ENCODE results near the gene APOL4. TPM values are rescaled to one million over a fixed set of nuclear protein-coding genes. Genes with fewer than 3 reads are reported as not detected.
A peak's percentile ranks its signal among the peaks of the same experiment; 100 is the strongest.
"Not testable (repeated sequence)": the region's sequence is repeated elsewhere in the genome, so short reads cannot be mapped to it uniquely, and the experiment has no call there.

APOL4 gene
- total and polyA plus RNA-seq, 7 donors = 1.2 to 14.0 (median 4.8) TPM

- H3K27ac ChIP-seq = peak overlapping the region in 3 of 4 donors; percentile 12 to 25 (median 25)
- no peak for DNase-seq
- 61 to 78% methylated on average over 6 of the region's 6 CpGs for WGBS, 2 donors
Measured at GRCh38 chr22:36162127-36163034, 39.2 kb downstream of the APOL4 start.

GRCh38 chr22:36161793-36162126 is 39.8 kb downstream of the APOL4 start:
- H3K27me3 ChIP-seq; intact Hi-C loops (cut with DNase I); DNase-seq; H3K9me3 ChIP-seq; H3K36me3 ChIP-seq; H3K4me3 ChIP-seq: not testable (repeated sequence)
- 63 to 70% methylated on average over 5 of the region's 5 CpGs for WGBS, 2 donors
- H3K4me1 ChIP-seq = peaks cover 0 to 36% (median 26%) of the 10 kb centered on the region in 4 donors
- peak overlapping the region in 3 of 4 donors; percentile 12 to 89 (median 25) for H3K27ac ChIP-seq

More at GRCh38 chr22:36162127-36163034, 39.2 kb downstream of the APOL4 start:
- Histone ChIP-seq H3K36me3 (no peaks in the 10 kb centered on the region), H3K4me3 (no peak overlapping the region), H3K4me1 (peaks cover 0 to 32% (median 21%) of the 10 kb centered on the region in 4 donors), H3K9me3 (no peaks in the 10 kb centered on the region), H3K27me3 (no peaks in the 10 kb centered on the region)
- TF ChIP-seq POLR2AphosphoS5 (IDR thresholded peaks at IDR 0.05) = no peak
- no peak for TF ChIP-seq EP300 (IDR thresholded peaks at IDR 0.05)
- TF ChIP-seq CTCF (IDR thresholded peaks at IDR 0.05) = no peak
- TF ChIP-seq POLR2A (IDR thresholded peaks at IDR 0.05) = no peak
- intact Hi-C loops (cut with DNase I) = no loop called here

DNA sequence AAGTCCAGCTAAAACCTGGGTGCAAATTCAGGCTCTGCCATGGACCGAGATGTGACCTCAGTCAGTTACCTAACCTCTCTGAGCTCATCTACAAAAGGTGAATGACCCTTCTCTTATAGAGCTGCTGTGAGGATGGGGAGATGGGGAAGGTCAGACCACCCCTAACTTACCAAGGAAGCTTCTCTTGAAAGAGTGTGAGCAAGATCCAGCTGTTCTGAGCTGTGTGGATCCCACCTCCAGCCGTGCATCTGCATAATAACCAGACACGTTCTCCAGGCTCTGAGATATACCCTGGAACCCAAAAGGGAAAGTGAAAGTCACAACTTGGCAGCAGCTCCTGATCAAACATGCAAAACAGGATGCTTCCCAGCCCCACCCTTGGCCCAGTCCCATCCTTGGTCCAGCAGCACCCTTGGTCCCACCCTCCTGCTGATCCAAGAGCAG is 41.1 kb downstream of the APOL4 start, which contains the start of gene APOL3:
TSS of gene APOL3 (minus strand) at position 257 of the 444 bp plus-strand sequence. CDS start 11,700 bp downstream, outside the sequence.
- H3K4me1 ChIP-seq = peaks cover 0 to 48% (median 38%) of the 10 kb centered on the region in 4 donors
- WGBS, 2 donors = 12 to 16% methylated on average over 3 of the region's 3 CpGs
- DNase-seq = peak; percentile 90
- TF ChIP-seq POLR2A (IDR thresholded peaks at IDR 0.05) (peak in 1 of 2 donors; percentile 19), POLR2AphosphoS5 (IDR thresholded peaks at IDR 0.05) (peak; percentile 65 to 90 (median 74)), EP300 (IDR thresholded peaks at IDR 0.05) (no peak)
- peak within 1 kb of the TSS; percentile 89 to 90 (median 90) for H3K27ac ChIP-seq
- intact Hi-C loops (cut with DNase I) = no loop called here
- H3K9me3 ChIP-seq = no peaks in the 10 kb centered on the region
- peak within 1 kb of the TSS; percentile 22 to 40 (median 36) for H3K4me3 ChIP-seq
- H3K27me3 ChIP-seq = no peaks in the 10 kb centered on the region
- no peaks in the 10 kb centered on the region for H3K36me3 ChIP-seq

GRCh38 chr22:36156515-36157419 is 44.8 kb downstream of the APOL4 start:
- peak; percentile 96 for DNase-seq
- Histone ChIP-seq H3K36me3 (no peaks in the 10 kb centered on the region), H3K27ac (peak overlapping the region; percentile 89 to 90 (median 90)), H3K4me3 (peak overlapping the region; percentile 23 to 47 (median 42)), H3K4me1 (peaks cover 0 to 63% (median 47%) of the 10 kb centered on the region in 4 donors), H3K9me3 (no peaks in the 10 kb centered on the region), H3K27me3 (no peaks in the 10 kb centered on the region)
- 26 to 61% methylated on average over 15 of the region's 15 CpGs for WGBS, 2 donors
- peak; percentile 48 to 90 (median 75) for TF ChIP-seq POLR2AphosphoS5 (IDR thresholded peaks at IDR 0.05)
- TF ChIP-seq POLR2A (IDR thresholded peaks at IDR 0.05) = no peak
- TF ChIP-seq CTCF (IDR thresholded peaks at IDR 0.05) = no peak
- peak in 3 of 4 donors; percentile 25 to 68 (median 39) for TF ChIP-seq EP300 (IDR thresholded peaks at IDR 0.05)
- intact Hi-C loops (cut with DNase I) = no loop called here

GRCh38 chr22:36156119-36156514 is 45.5 kb downstream of the APOL4 start:
- Histone ChIP-seq H3K27me3 (no peaks in the 10 kb centered on the region), H3K9me3 (no peaks in the 10 kb centered on the region), H3K36me3 (no peaks in the 10 kb centered on the region), H3K4me3 (peak overlapping the region; percentile 23 to 47 (median 42)), H3K27ac (peak overlapping the region; percentile 89 to 90 (median 90)), H3K4me1 (peaks cover 0 to 58% (median 47%) of the 10 kb centered on the region in 4 donors)
- whole genome bisulfite sequencing, 2 donors = 76% methylated on average over 8 of the region's 8 CpGs
- intact Hi-C loops (cut with DNase I) = no loop called here
- DNase-seq = no peak
- TF ChIP-seq POLR2A (IDR thresholded peaks at IDR 0.05) = no peak
- TF ChIP-seq EP300 (IDR thresholded peaks at IDR 0.05) = no peak
- TF ChIP-seq CTCF (IDR thresholded peaks at IDR 0.05) = no peak
- no peak for TF ChIP-seq POLR2AphosphoS5 (IDR thresholded peaks at IDR 0.05)

Data from sigmoid colon (tissue), 7 donors.